Activated T-helper 1 cell treated with anti-CD3 and anti-CD28 coated beads, Interleukin-12 subunit alpha, Interleukin-12 subunit beta, Interleukin-2, Interleukin-4 antibody, amounts not matched to agents 30 ng/mL and 10 ng/mL and 1 ng/mL, durations not matched to agents 14 hours and 24 hours and 36 hours (primary cell): ENCODE data around the gene FCER2. TPM values are rescaled to one million over a fixed set of nuclear protein-coding genes. Genes with fewer than 3 reads are reported as not detected.

Experiments
- DNase-seq: peaks from one replicate; pipeline ENCODE4 v3.0.0; 2021; ENCODE audit warnings: low spot score
- H3K27ac Mint-ChIP-seq: one replicate; pipeline ENCODE4 v1.8.0; 2021; ENCODE audit warnings: mild to moderate bottlenecking, mixed read lengths
- H3K27me3 Mint-ChIP-seq: one replicate; pipeline ENCODE4 v1.8.0; 2022; ENCODE audit warnings: mild to moderate bottlenecking, moderate library complexity, mixed read lengths; ENCODE audit not compliant: insufficient read depth
- H3K36me3 Mint-ChIP-seq: one replicate; pipeline ENCODE4 v1.8.0; 2021; ENCODE audit warnings: low read depth, mixed read lengths
- H3K4me1 Mint-ChIP-seq: one replicate; pipeline ENCODE4 v1.8.0; 2021; ENCODE audit warnings: low read depth, mixed read lengths
- H3K4me3 Mint-ChIP-seq: one replicate; pipeline ENCODE4 v1.8.0; 2021; ENCODE audit warnings: mild to moderate bottlenecking, moderate library complexity, mixed read lengths
- H3K9me3 Mint-ChIP-seq: one replicate; pipeline ENCODE4 v1.8.0; 2021; ENCODE audit warnings: mixed read lengths
- intact Hi-C: fragments of 100-400 bp; cut with micrococcal nuclease; formaldehyde crosslinking; loops from one replicate; pipeline ENCODE4 v1.15.1; 2024
- total RNA-seq: library from RNA; stranded (reverse); gene quantifications from 2 replicates; pipeline ENCODE4 v1.2.3, GENCODE V29; 2022

Gene FCER2
- total RNA-seq, 1 donor from 2014 or later = not detected

GRCh38 chr19:7704280-7705060, 2.5 kb upstream of the FCER2 start:
- intact Hi-C loops = loop anchor here (1.0 kb wide), 1 partner anchor 68 kb away; no protein-coding TSS in a partner anchor
- no peaks in the 10 kb centered on the region for H3K36me3 Mint-ChIP-seq
- H3K27ac Mint-ChIP-seq = no peak overlapping the region
- H3K4me1 Mint-ChIP-seq = peaks cover 21% of the 10 kb centered on the region
- H3K9me3 Mint-ChIP-seq = no peaks in the 10 kb centered on the region
- no peak overlapping the region for H3K4me3 Mint-ChIP-seq
- DNase-seq = no peak
- H3K27me3 Mint-ChIP-seq = peaks cover 28% of the 10 kb centered on the region

DNA sequence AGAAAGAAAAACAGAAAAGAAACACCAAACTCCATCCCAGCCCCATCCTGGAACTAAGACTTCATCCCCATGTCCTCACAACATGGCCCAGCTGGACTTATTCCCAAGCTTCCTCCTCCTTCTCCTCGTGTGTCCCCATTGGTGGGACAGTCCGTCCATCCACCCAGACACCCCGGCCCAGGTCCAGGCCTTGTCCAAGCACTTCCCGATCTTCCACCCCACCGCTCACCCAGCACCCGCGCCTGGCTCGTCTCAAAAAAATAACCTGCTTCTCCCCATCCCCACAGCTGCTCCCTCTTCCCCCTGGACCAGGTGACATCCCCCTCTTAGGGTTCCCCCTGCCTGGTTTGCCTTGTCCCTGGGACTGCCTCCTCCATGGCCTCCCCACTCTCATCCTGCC, 1.4 kb upstream of the FCER2 start:
- Mint-ChIP-seq H3K4me3 (no peak overlapping the region), H3K9me3 (no peaks in the 10 kb centered on the region), H3K27me3 (peaks cover 33% of the 10 kb centered on the region), H3K4me1 (peaks cover 27% of the 10 kb centered on the region), H3K36me3 (no peaks in the 10 kb centered on the region), H3K27ac (no peak overlapping the region)
- intact Hi-C loops = no loop called here
- no peak for DNase-seq

- Mint-ChIP-seq H3K4me3 (no peak overlapping the region), H3K27me3 (peaks cover 37% of the 10 kb centered on the region), H3K9me3 (no peaks in the 10 kb centered on the region), H3K36me3 (no peaks in the 10 kb centered on the region), H3K4me1 (peaks cover 18% of the 10 kb centered on the region), H3K27ac (no peak overlapping the region)
- intact Hi-C loops = no loop called here
- DNase-seq = no peak
These were observed 780 bp downstream of the FCER2 start for GRCh38 chr19:7701049-7701653.

GRCh38 chr19:7699417-7700401, 2.2 kb downstream of the FCER2 start:
- H3K27me3 Mint-ChIP-seq = peaks cover 34% of the 10 kb centered on the region
- H3K36me3 Mint-ChIP-seq = no peaks in the 10 kb centered on the region
- H3K27ac Mint-ChIP-seq = no peak overlapping the region
- no peaks in the 10 kb centered on the region for H3K9me3 Mint-ChIP-seq
- no peak overlapping the region for H3K4me3 Mint-ChIP-seq
- H3K4me1 Mint-ChIP-seq = peaks cover 10% of the 10 kb centered on the region
- intact Hi-C loops = no loop called here
- DNase-seq = no peak

DNA sequence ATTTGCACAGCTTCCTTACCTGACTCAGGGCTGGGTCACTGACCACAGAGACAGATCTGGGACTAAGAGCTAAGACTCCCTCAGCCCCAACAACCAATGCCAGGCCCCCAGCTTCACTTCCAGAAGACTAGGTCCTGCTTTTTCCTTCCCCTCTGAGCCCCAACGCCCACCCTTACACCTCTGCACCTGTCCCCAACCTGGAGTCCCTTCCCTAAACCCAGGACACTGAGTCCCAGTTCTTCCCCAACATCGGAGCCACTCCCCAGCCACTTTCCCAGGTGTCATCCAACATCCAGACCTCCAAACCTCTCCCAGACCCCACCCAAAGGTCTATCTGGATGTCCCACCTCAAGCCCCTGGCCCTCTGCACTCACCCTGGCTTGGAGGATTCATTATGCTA, 2.9 kb downstream of the FCER2 start:
- intact Hi-C loops = no loop called here
- peaks cover 10% of the 10 kb centered on the region for H3K4me1 Mint-ChIP-seq

DNA sequence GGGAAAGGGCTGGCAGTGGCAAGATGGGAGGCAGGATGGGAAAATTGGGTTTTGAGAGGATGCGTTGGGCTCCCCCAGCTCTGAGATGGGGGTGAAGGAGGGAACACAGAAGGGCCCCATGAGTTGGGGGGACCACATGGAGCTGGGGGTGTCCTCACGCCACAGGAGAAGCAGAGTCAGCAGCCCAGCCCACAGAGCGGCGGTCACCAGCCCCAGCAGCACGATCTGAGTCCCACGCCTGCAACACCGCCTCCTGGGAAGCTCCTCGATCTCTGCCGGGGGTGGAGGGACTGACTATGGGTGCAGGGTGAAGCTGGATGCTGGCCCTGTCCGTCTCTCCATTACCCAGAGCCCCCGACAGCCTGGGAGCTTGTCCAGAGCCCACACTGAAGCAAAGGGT, 3.3 kb downstream of the FCER2 start:
- DNase-seq = no peak
- H3K4me1 Mint-ChIP-seq = peaks cover 10% of the 10 kb centered on the region
- no peak overlapping the region for H3K4me3 Mint-ChIP-seq
- H3K36me3 Mint-ChIP-seq = no peaks in the 10 kb centered on the region
- H3K9me3 Mint-ChIP-seq = no peaks in the 10 kb centered on the region
- peaks cover 25% of the 10 kb centered on the region for H3K27me3 Mint-ChIP-seq
- H3K27ac Mint-ChIP-seq = no peak overlapping the region
- intact Hi-C loops = no loop called here

More for the DNA sequence above, 2.9 kb downstream of the FCER2 start:
- H3K27ac Mint-ChIP-seq = no peak overlapping the region
- no peaks in the 10 kb centered on the region for H3K36me3 Mint-ChIP-seq
- H3K9me3 Mint-ChIP-seq = no peaks in the 10 kb centered on the region
- no peak for DNase-seq
- H3K4me3 Mint-ChIP-seq = no peak overlapping the region
- peaks cover 30% of the 10 kb centered on the region for H3K27me3 Mint-ChIP-seq

- Mint-ChIP-seq H3K9me3 (no peaks in the 10 kb centered on the region), H3K36me3 (no peaks in the 10 kb centered on the region), H3K4me3 (no peak overlapping the region), H3K27me3 (peaks cover 24% of the 10 kb centered on the region), H3K27ac (no peak overlapping the region), H3K4me1 (peaks cover 10% of the 10 kb centered on the region)
- DNase-seq = no peak
- intact Hi-C loops = no loop called here
These were observed 4.1 kb downstream of the FCER2 start for GRCh38 chr19:7697721-7698287.

- DNase-seq = no peak
- intact Hi-C loops = no loop called here
- Mint-ChIP-seq H3K4me3 (no peak overlapping the region), H3K9me3 (no peaks in the 10 kb centered on the region), H3K36me3 (no peaks in the 10 kb centered on the region), H3K27me3 (peaks cover 15% of the 10 kb centered on the region), H3K4me1 (peaks cover 6% of the 10 kb centered on the region), H3K27ac (no peak overlapping the region)
These were observed 7.4 kb downstream of the FCER2 start for GRCh38 chr19:7694499-7694898.

DNA sequence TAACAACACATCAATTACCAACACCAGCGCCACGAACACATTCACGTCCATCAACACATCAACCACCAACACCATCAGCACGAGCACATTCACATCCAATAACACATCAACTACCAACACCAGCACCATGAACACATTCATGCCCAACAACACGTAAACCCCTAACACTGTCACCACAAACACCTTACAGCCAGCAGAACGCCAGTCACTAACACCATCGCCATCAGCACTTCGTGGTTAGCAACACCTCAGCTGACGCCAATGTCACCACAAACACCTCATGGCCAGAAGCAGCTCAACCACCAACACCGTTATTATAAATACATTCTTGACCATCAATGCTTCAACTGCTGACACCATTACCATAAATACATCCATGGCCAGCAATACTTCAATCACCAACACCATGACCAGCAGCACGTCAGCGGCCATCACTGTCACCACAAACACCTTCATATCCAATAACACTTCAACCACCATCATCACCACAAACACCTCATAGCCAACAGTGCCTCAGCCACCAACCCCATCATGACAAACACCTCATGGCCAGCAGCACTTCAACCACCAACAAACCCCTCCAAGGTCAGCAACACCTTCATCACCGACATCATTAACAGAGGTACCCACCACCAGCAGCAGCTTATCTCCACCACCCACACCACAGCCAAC, 9.4 kb downstream of the FCER2 start:
- Mint-ChIP-seq H3K4me1 (no peaks in the 10 kb centered on the region), H3K9me3 (no peaks in the 10 kb centered on the region), H3K36me3 (no peaks in the 10 kb centered on the region), H3K27me3 (peaks cover 8% of the 10 kb centered on the region), H3K4me3 (no peak overlapping the region), H3K27ac (no peak overlapping the region)
- DNase-seq = no peak
- intact Hi-C loops = no loop called here

- Mint-ChIP-seq H3K9me3 (no peaks in the 10 kb centered on the region), H3K27me3 (peaks cover under 1% of the 10 kb centered on the region), H3K36me3 (no peaks in the 10 kb centered on the region), H3K27ac (no peak overlapping the region), H3K4me1 (no peaks in the 10 kb centered on the region), H3K4me3 (no peak overlapping the region)
- intact Hi-C loops = no loop called here
- no peak for DNase-seq
These were observed 10.4 kb downstream of the FCER2 start for GRCh38 chr19:7691497-7691896.

GRCh38 chr19:7690779-7691258, 11.1 kb downstream of the FCER2 start:
- intact Hi-C loops = no loop called here
- no peaks in the 10 kb centered on the region for H3K27me3 Mint-ChIP-seq
- no peak for DNase-seq
- no peaks in the 10 kb centered on the region for H3K9me3 Mint-ChIP-seq
- no peaks in the 10 kb centered on the region for H3K4me1 Mint-ChIP-seq
- no peak overlapping the region for H3K4me3 Mint-ChIP-seq
- H3K36me3 Mint-ChIP-seq = no peaks in the 10 kb centered on the region
- H3K27ac Mint-ChIP-seq = no peak overlapping the region

GRCh38 chr19:7689165-7689564, 12.8 kb downstream of the FCER2 start:
- H3K27ac Mint-ChIP-seq = no peak overlapping the region
- H3K36me3 Mint-ChIP-seq = peaks cover 4% of the 10 kb centered on the region
- H3K27me3 Mint-ChIP-seq = no peaks in the 10 kb centered on the region
- H3K9me3 Mint-ChIP-seq = no peaks in the 10 kb centered on the region
- H3K4me1 Mint-ChIP-seq = no peaks in the 10 kb centered on the region
- intact Hi-C loops = no loop called here
- no peak overlapping the region for H3K4me3 Mint-ChIP-seq
- DNase-seq = no peak
